ENCODE measurements around the gene TCP11L2. TPM values are rescaled to one million over a fixed set of nuclear protein-coding genes. Genes with fewer than 3 reads are reported as not detected.
A peak's percentile ranks its signal among the peaks of the same experiment; 100 is the strongest.

Gene TCP11L2
- total and polyA plus RNA-seq, 4 experiments from 2014 or later: 21.7 to 186 (median 110) TPM

- ChIA-PET CTCF (ENCODE audit: partially characterized antibody) (interaction anchor here (0.9 to 6.7 kb wide), 6 partner anchors 42 to 79 kb away, joined by 3 to 49 read pairs (median 8); partner anchors contain the start of gene POLR3B), POLR2A (ENCODE audit: partially characterized antibody) (interaction anchor here (0.7 to 7.0 kb wide), 27 partner anchors 10 to 1382 kb away, joined by 3 to 223 read pairs (median 10); partner anchors contain the start of genes CKAP4, CRY1, POLR3B and PWP1)
- H3K9me3 ChIP-seq (ENCODE audit: control insufficient read depth in 1 of 2, low read length in 2 of 2): no peaks in the 10 kb centered on the region
- H3K4me1 Mint-ChIP-seq: peaks cover 50 to 76% (median 56%) of the 10 kb centered on the region in 4 donors
- peaks cover 0 to 23% of the 10 kb centered on the region in 2 donors for H3K36me3 Mint-ChIP-seq
- intact Hi-C loops (cut with micrococcal nuclease): loop anchor here (1.0 to 5.0 kb wide), 6 partner anchors 54 to 1457 kb away; partner anchors contain the start of genes APPL2, CRY1, POLR3B and PRDM4
- peaks cover 0 to 1% of the 10 kb centered on the region in 2 donors for H3K27me3 Mint-ChIP-seq
- peak overlapping the region; percentile 86 to 98 for H3K4me3 ChIP-seq (ENCODE audit: low read length in 2 of 2)
- H3K9me3 Mint-ChIP-seq: no peaks in the 10 kb centered on the region
- H3K4me3 Mint-ChIP-seq: peak overlapping the region; percentile 93 to 99 (median 96)
- H3K27ac Mint-ChIP-seq: peak overlapping the region; percentile 95 to 100 (median 99)
- H3K27me3 ChIP-seq (ENCODE audit: insufficient read depth, low read length): no peaks in the 10 kb centered on the region
- peaks cover 58% of the 10 kb centered on the region for H3K4me1 ChIP-seq (ENCODE audit: insufficient read depth, low read length)
- peak overlapping the region; percentile 97 for H3K27ac ChIP-seq (ENCODE audit: low read depth, low read length)
- DNase-seq: peak; percentile 96 to 98 (median 98)
- peaks cover 6% of the 10 kb centered on the region for H3K36me3 ChIP-seq (ENCODE audit: insufficient read depth, low read length)
These were observed 778 bp downstream of the TCP11L2 start for GRCh38 chr12:106303202-106303820.

- Histone ChIP-seq H3K27ac (ENCODE audit: low read depth, low read length) (peak overlapping the region; percentile 97), H3K9me3 (ENCODE audit: control insufficient read depth in 1 of 2, low read length in 2 of 2) (no peaks in the 10 kb centered on the region), H3K4me1 (ENCODE audit: insufficient read depth, low read length) (peaks cover 62% of the 10 kb centered on the region), H3K36me3 (ENCODE audit: insufficient read depth, low read length) (peaks cover 6% of the 10 kb centered on the region), H3K27me3 (ENCODE audit: insufficient read depth, low read length) (no peaks in the 10 kb centered on the region), H3K4me3 (ENCODE audit: low read length in 2 of 2) (peak overlapping the region; percentile 86 to 98)
- Mint-ChIP-seq H3K27ac (peak overlapping the region; percentile 95 to 100 (median 99)), H3K4me3 (peak overlapping the region; percentile 93 to 99 (median 96)), H3K4me1 (peaks cover 54 to 83% (median 62%) of the 10 kb centered on the region in 4 donors), H3K9me3 (no peaks in the 10 kb centered on the region), H3K27me3 (peaks cover 0 to 1% of the 10 kb centered on the region in 2 donors), H3K36me3 (peaks cover 4 to 28% of the 10 kb centered on the region in 2 donors)
- intact Hi-C loops (cut with micrococcal nuclease): loop anchor here (5.0 kb wide), 2 partner anchors 653 to 1067 kb away; partner anchors contain the start of genes APPL2 and TMEM263
- peak in 4 of 5 donors; percentile 12 to 44 (median 21) for DNase-seq
- CTCF ChIA-PET (ENCODE audit: partially characterized antibody): interaction anchor here (0.8 to 6.7 kb wide), 7 partner anchors 22 to 80 kb away, joined by 3 to 49 read pairs (median 7); partner anchors contain the start of gene POLR3B
- POLR2A ChIA-PET (ENCODE audit: partially characterized antibody): interaction anchor here (1.0 to 7.0 kb wide), 18 partner anchors 10 to 652 kb away, joined by 3 to 223 read pairs (median 16); partner anchors contain the start of genes CKAP4, POLR3B and TMEM263
These were observed 1.5 kb downstream of the TCP11L2 start for GRCh38 chr12:106304001-106304421.

- peak overlapping the region; percentile 14 to 99 (median 96) for H3K4me3 Mint-ChIP-seq
- POLR2A ChIA-PET (ENCODE audit: partially characterized antibody): interaction anchor here (1.0 to 7.0 kb wide), 12 partner anchors 9 to 78 kb away, joined by 3 to 223 read pairs (median 34); partner anchors contain the start of genes CKAP4 and POLR3B
- peaks cover 6% of the 10 kb centered on the region for H3K36me3 ChIP-seq (ENCODE audit: insufficient read depth, low read length)
- intact Hi-C loops (cut with micrococcal nuclease): loop anchor here (5.0 kb wide), 2 partner anchors 653 to 1067 kb away; partner anchors contain the start of genes APPL2 and TMEM263
- H3K27ac Mint-ChIP-seq: peak overlapping the region; percentile 95 to 100 (median 99)
- H3K27me3 ChIP-seq (ENCODE audit: insufficient read depth, low read length): no peaks in the 10 kb centered on the region
- H3K4me1 ChIP-seq (ENCODE audit: insufficient read depth, low read length): peaks cover 66% of the 10 kb centered on the region
- H3K4me3 ChIP-seq (ENCODE audit: low read length in 2 of 2): no peak overlapping the region
- peak overlapping the region; percentile 97 for H3K27ac ChIP-seq (ENCODE audit: low read depth, low read length)
- no peaks in the 10 kb centered on the region for H3K9me3 ChIP-seq (ENCODE audit: control insufficient read depth in 1 of 2, low read length in 2 of 2)
- H3K9me3 Mint-ChIP-seq: no peaks in the 10 kb centered on the region
- CTCF ChIA-PET (ENCODE audit: partially characterized antibody): interaction anchor here (1.0 to 6.7 kb wide), 5 partner anchors 22 to 81 kb away, joined by 3 to 49 read pairs (median 10); partner anchors contain the start of gene POLR3B
- H3K4me1 Mint-ChIP-seq: peaks cover 61 to 90% (median 68%) of the 10 kb centered on the region in 4 donors
- no peak for DNase-seq
- peaks cover 6 to 33% of the 10 kb centered on the region in 2 donors for H3K36me3 Mint-ChIP-seq
- H3K27me3 Mint-ChIP-seq: peaks cover 0 to 1% of the 10 kb centered on the region in 2 donors
These were observed 2.3 kb downstream of the TCP11L2 start for GRCh38 chr12:106304797-106305196.

- H3K4me1 ChIP-seq (ENCODE audit: insufficient read depth, low read length): peaks cover 71% of the 10 kb centered on the region
- H3K4me3 ChIP-seq (ENCODE audit: low read length in 2 of 2): no peak overlapping the region
- peaks cover 6% of the 10 kb centered on the region for H3K36me3 ChIP-seq (ENCODE audit: insufficient read depth, low read length)
- H3K9me3 ChIP-seq (ENCODE audit: control insufficient read depth in 1 of 2, low read length in 2 of 2): no peaks in the 10 kb centered on the region
- no peak for DNase-seq
- no peaks in the 10 kb centered on the region for H3K9me3 Mint-ChIP-seq
- intact Hi-C loops (cut with micrococcal nuclease): no loop called here
- peaks cover 12 to 39% of the 10 kb centered on the region in 2 donors for H3K36me3 Mint-ChIP-seq
- H3K27me3 ChIP-seq (ENCODE audit: insufficient read depth, low read length): no peaks in the 10 kb centered on the region
- CTCF ChIA-PET (ENCODE audit: partially characterized antibody): interaction anchor here (0.8 to 6.7 kb wide), 4 partner anchors 23 to 79 kb away, joined by 3 to 49 read pairs (median 21); partner anchors contain the start of gene POLR3B
- peak overlapping the region; percentile 77 to 100 (median 99) for H3K27ac Mint-ChIP-seq
- peak overlapping the region; percentile 17 for H3K27ac ChIP-seq (ENCODE audit: low read depth, low read length)
- POLR2A ChIA-PET (ENCODE audit: partially characterized antibody): interaction anchor here (1.0 to 7.0 kb wide), 8 partner anchors 8 to 79 kb away, joined by 3 to 223 read pairs (median 84); partner anchors contain the start of genes CKAP4 and POLR3B
- peaks cover 0 to 1% of the 10 kb centered on the region in 2 donors for H3K27me3 Mint-ChIP-seq
- H3K4me3 Mint-ChIP-seq: peak overlapping the region in 7 of 8 donors; percentile 39 to 99 (median 96)
- peaks cover 65 to 96% (median 74%) of the 10 kb centered on the region in 4 donors for H3K4me1 Mint-ChIP-seq
These were observed 2.8 kb downstream of the TCP11L2 start for GRCh38 chr12:106305376-106305775.

- no peak overlapping the region for H3K4me3 ChIP-seq (ENCODE audit: low read length in 2 of 2)
- Mint-ChIP-seq H3K4me3 (peak overlapping the region in 5 of 8 donors; percentile 1 to 32 (median 23)), H3K27me3 (peaks cover 0 to 1% of the 10 kb centered on the region in 2 donors), H3K36me3 (peaks cover 21 to 54% of the 10 kb centered on the region in 2 donors), H3K4me1 (peaks cover 61 to 92% (median 74%) of the 10 kb centered on the region in 4 donors), H3K9me3 (no peaks in the 10 kb centered on the region), H3K27ac (peak overlapping the region; percentile 13 to 95 (median 44))
- no peaks in the 10 kb centered on the region for H3K27me3 ChIP-seq (ENCODE audit: insufficient read depth, low read length)
- no peak overlapping the region for H3K27ac ChIP-seq (ENCODE audit: low read depth, low read length)
- no peaks in the 10 kb centered on the region for H3K9me3 ChIP-seq (ENCODE audit: control insufficient read depth in 1 of 2, low read length in 2 of 2)
- H3K36me3 ChIP-seq (ENCODE audit: insufficient read depth, low read length): peaks cover 15% of the 10 kb centered on the region
- DNase-seq: no peak
- ChIA-PET POLR2A (ENCODE audit: partially characterized antibody) (interaction anchor here (1.1 to 7.0 kb wide), 3 partner anchors 50 to 80 kb away, joined by 4 to 223 read pairs (median 5); partner anchors contain the start of genes CKAP4 and POLR3B), CTCF (ENCODE audit: partially characterized antibody) (interaction anchor here (1.1 kb wide), 1 partner anchor 83 kb away, joined by 3 read pairs; no protein-coding TSS in a partner anchor)
- peaks cover 63% of the 10 kb centered on the region for H3K4me1 ChIP-seq (ENCODE audit: insufficient read depth, low read length)
- intact Hi-C loops (cut with micrococcal nuclease): no loop called here
These were observed 4.6 kb downstream of the TCP11L2 start for GRCh38 chr12:106307181-106307580.

GRCh38 chr12:106308121-106308520, 5.6 kb downstream of the TCP11L2 start:
- Histone ChIP-seq H3K4me3 (ENCODE audit: low read length in 2 of 2) (no peak overlapping the region), H3K36me3 (ENCODE audit: insufficient read depth, low read length) (peaks cover 15% of the 10 kb centered on the region), H3K27ac (ENCODE audit: low read depth, low read length) (no peak overlapping the region), H3K9me3 (ENCODE audit: control insufficient read depth in 1 of 2, low read length in 2 of 2) (no peaks in the 10 kb centered on the region), H3K27me3 (ENCODE audit: insufficient read depth, low read length) (no peaks in the 10 kb centered on the region), H3K4me1 (ENCODE audit: insufficient read depth, low read length) (peaks cover 63% of the 10 kb centered on the region)
- H3K9me3 Mint-ChIP-seq: no peaks in the 10 kb centered on the region
- DNase-seq: no peak
- no peak overlapping the region for H3K4me3 Mint-ChIP-seq
- CTCF ChIA-PET (ENCODE audit: partially characterized antibody): interaction anchor here (0.8 to 1.7 kb wide), 7 partner anchors 10 to 84 kb away, joined by 3 to 4 read pairs (median 4); partner anchors contain the start of gene POLR3B
- intact Hi-C loops (cut with micrococcal nuclease): no loop called here
- H3K4me1 Mint-ChIP-seq: peaks cover 61 to 84% (median 74%) of the 10 kb centered on the region in 4 donors
- H3K27ac Mint-ChIP-seq: peak overlapping the region in 5 of 7 donors; percentile 13 to 95 (median 80)
- peaks cover 21 to 51% of the 10 kb centered on the region in 2 donors for H3K36me3 Mint-ChIP-seq
- POLR2A ChIA-PET (ENCODE audit: partially characterized antibody): interaction anchor here (1.7 kb wide), 1 partner anchor 61 kb away, joined by 4 read pairs; no protein-coding TSS in a partner anchor
- H3K27me3 Mint-ChIP-seq: no peaks in the 10 kb centered on the region

Measured in CD4-positive, alpha-beta memory T cell (primary cell).